Upper lobe of right lung (tissue), 1 donor: Measurements from ENCODE around the gene DGUOK. TPM values are rescaled to one million over a fixed set of nuclear protein-coding genes. Genes with fewer than 3 reads are reported as not detected.

ENCODE experiments used
- ATAC-seq: fragments of 200-7000 bp; cut with Tn5 transposase; one replicate; pipeline ENCODE4 v1.9.1; 2020; ENCODE audit warnings: mild to moderate bottlenecking, moderate library complexity
- DNase-seq: peaks from one replicate; pipeline ENCODE4 v3.0.0-alpha.2; 2020
- H3K27ac ChIP-seq: fragments of 200-600 bp; one replicate; pipeline ENCODE4 v1.8.0; 2022
- H3K27me3 ChIP-seq: fragments of 200-600 bp; one replicate; pipeline ENCODE4 v1.8.0; 2022; ENCODE audit warnings: mild to moderate bottlenecking
- H3K36me3 ChIP-seq: fragments of 200-600 bp; one replicate; pipeline ENCODE4 v1.8.0; 2022
- H3K4me1 ChIP-seq: fragments of 200-600 bp; one replicate; pipeline ENCODE4 v1.8.0; 2022
- H3K4me3 ChIP-seq: fragments of 200-600 bp; one replicate; pipeline ENCODE4 v1.8.0; 2022; ENCODE audit warnings: mild to moderate bottlenecking
- H3K9me3 ChIP-seq: fragments of 200-600 bp; one replicate; pipeline ENCODE4 v1.8.0; 2022
- intact Hi-C: fragments of 100-400 bp; cut with DNase I; formaldehyde crosslinking; loops from one replicate; pipeline ENCODE4 v1.11.0; 2022
- total RNA-seq: library from RNA; stranded (reverse); fragmentation: NEBNext Ultra II Directional; extraction: Animal tissue kit (Norgen Biotek cat#: 25700); gene quantifications from one replicate; pipeline ENCODE4 v1.2.1, GENCODE V29; 2021
- TF ChIP-seq, protein P1 (sequence below): fragments of 200-600 bp; IDR thresholded peaks from one replicate; pipeline ENCODE4 v1.8.0; 2022; ENCODE audit warnings: antibody characterized with exemption
- donor health status: DM: no; HTN: yes; CAD: no; lungs with severe emphysema.

Gene DGUOK
- total RNA-seq, 1 donor from 2014 or later = 34.4 TPM

DNA sequence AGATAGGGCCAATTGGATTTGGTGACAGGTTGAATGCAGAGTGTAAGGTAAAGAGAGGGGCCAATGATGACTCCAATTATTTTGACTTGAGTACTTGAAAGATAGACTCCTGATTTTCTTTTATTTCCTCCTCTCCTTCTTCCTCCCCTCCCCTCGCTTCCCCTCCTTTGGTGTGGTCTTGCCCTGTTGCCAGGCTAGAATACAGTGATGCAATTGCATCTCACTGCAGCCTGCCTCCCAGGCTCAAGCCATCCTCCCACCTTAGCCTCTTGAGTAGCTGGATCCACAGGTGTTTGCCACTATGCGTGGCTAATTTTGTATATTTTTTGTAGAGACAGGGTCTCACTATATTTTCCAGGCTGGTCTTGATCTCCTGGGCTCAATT is 2.3 kb downstream of the DGUOK start:
- no peak overlapping the region for H3K4me3 ChIP-seq
- TF ChIP-seq, protein P1, sequence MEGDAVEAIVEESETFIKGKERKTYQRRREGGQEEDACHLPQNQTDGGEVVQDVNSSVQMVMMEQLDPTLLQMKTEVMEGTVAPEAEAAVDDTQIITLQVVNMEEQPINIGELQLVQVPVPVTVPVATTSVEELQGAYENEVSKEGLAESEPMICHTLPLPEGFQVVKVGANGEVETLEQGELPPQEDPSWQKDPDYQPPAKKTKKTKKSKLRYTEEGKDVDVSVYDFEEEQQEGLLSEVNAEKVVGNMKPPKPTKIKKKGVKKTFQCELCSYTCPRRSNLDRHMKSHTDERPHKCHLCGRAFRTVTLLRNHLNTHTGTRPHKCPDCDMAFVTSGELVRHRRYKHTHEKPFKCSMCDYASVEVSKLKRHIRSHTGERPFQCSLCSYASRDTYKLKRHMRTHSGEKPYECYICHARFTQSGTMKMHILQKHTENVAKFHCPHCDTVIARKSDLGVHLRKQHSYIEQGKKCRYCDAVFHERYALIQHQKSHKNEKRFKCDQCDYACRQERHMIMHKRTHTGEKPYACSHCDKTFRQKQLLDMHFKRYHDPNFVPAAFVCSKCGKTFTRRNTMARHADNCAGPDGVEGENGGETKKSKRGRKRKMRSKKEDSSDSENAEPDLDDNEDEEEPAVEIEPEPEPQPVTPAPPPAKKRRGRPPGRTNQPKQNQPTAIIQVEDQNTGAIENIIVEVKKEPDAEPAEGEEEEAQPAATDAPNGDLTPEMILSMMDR = no peak
- peaks cover 21% of the 10 kb centered on the region for H3K4me1 ChIP-seq
- H3K9me3 ChIP-seq = no peaks in the 10 kb centered on the region
- ATAC-seq (no peak), DNase-seq (no peak)
- H3K36me3 ChIP-seq = peaks cover 4% of the 10 kb centered on the region
- H3K27ac ChIP-seq = no peak overlapping the region
- H3K27me3 ChIP-seq = no peaks in the 10 kb centered on the region
- intact Hi-C loops = no loop called here

DNA sequence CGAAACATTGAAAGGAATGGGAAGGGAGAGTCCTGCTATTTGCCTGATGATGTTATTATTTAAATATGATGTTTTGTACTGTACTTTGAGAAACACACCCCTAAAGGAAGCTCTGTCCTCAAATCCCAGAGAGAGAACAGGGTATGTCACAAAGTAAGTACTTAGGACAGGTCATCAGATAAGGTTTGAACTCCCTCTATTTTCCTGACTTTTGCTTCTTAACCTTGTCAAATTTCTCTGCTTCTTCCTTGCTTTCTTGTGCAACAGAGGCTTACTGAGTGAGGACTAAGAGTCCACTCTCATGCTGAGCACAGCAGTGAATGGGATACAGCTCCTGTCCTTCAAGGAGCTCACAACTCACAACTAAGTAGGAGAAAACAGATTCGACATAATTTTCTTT is 3.7 kb downstream of the DGUOK start:
- H3K4me3 ChIP-seq = no peak overlapping the region
- H3K27ac ChIP-seq = no peak overlapping the region
- intact Hi-C loops = no loop called here
- peaks cover 21% of the 10 kb centered on the region for H3K4me1 ChIP-seq
- TF ChIP-seq, protein P1 = no peak
- DNase-seq = no peak
- no peaks in the 10 kb centered on the region for H3K9me3 ChIP-seq
- ATAC-seq = no peak
- peaks cover 14% of the 10 kb centered on the region for H3K36me3 ChIP-seq
- no peaks in the 10 kb centered on the region for H3K27me3 ChIP-seq

DNA sequence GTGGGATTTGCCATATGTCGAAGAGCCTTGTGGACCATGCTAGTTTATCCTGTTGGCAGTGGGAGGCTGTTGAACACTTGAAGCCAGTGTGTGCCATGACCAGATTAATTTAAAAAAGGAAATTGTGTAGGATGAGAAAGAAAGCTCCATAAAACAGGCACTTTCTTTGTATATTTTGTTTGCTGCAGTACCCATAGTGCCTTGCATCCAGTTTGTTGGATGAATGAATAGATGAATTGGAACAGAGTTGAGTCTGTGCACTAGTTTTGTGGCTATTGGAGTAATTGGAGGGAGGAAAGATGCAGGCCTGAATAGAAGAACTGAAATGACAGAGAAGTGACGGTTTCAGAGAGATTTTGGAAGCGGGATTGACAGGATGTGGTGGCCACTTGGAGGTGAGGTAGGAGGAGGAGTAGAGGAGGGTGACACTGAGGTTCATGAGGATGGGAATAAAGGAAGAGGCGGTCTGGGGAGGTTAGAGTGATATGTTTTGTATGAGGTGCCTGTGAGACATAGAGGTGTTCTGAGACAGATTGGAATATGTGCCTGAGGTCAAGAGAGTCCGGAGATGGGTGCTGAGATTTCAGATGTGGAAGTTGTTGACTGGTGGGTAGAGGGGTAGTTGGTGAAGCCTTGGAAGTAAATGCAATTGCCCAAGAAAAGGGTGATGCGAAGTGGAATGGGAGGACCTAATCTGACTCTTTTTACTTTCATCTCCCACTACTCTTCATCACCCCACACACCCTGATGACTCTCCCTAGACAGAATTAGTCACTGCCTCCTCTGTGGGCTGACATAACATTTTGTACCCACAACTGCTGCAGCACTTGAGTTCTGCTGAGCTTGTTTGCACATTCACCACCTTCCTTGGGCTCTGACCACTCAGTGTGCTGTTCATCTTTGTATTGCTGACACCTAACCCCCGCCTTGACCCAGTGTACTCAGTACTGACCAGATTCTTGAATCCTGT is 5.1 kb downstream of the DGUOK start:
- TF ChIP-seq, protein P1 = no peak
- DNase-seq (no peak), ATAC-seq (peak; percentile 47)
- Histone ChIP-seq H3K27me3 (no peaks in the 10 kb centered on the region), H3K4me3 (no peak overlapping the region), H3K4me1 (peaks cover 21% of the 10 kb centered on the region), H3K9me3 (no peaks in the 10 kb centered on the region), H3K36me3 (peaks cover 18% of the 10 kb centered on the region), H3K27ac (no peak overlapping the region)
- intact Hi-C loops = no loop called here

DNA sequence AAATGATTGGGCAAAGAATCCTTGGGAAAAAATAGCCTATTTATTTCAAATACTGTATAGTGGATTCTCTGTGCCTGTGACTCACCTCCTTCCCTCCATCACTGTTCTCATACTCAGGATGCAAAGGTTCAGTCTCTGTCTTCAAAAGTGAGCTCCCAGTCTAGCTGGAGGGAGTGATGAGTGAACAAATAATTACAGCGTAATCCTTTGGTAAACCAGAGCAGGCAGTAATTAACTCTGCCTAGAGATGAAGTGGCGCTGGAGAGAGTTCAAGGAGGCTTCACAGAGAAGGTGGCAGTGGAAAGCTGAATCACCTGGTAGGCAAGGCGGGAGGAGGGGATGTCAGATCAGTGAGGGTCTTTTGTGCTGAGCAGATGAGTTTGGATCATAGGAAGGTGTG is 6.5 kb downstream of the DGUOK start:
- Histone ChIP-seq H3K36me3 (peaks cover 18% of the 10 kb centered on the region), H3K27ac (no peak overlapping the region), H3K9me3 (no peaks in the 10 kb centered on the region), H3K4me3 (no peak overlapping the region), H3K27me3 (no peaks in the 10 kb centered on the region), H3K4me1 (peaks cover 16% of the 10 kb centered on the region)
- ATAC-seq (peak; percentile 40), DNase-seq (no peak)
- TF ChIP-seq, protein P1 = no peak
- intact Hi-C loops = no loop called here

DNA sequence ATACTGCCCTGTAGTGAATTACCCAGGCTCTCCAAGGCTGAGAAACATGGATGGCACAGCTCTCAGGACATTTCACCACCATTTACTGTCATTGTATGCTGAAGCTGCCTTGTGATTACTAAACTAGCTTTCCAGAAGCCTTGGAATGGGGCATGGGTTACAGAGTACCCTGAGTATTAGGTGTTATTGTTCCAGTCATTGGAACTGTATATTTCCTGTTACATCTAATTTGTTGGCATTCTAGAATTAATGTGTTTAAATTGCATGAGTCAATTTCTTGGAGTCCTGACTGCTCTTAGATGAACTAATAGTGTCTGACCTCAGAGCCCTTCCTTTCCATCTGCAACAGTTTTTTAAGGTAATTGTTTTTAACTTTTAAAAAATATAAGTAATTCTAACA is 9.0 kb downstream of the DGUOK start:
- intact Hi-C loops = no loop called here
- no peak overlapping the region for H3K4me3 ChIP-seq
- H3K9me3 ChIP-seq = no peaks in the 10 kb centered on the region
- H3K27me3 ChIP-seq = no peaks in the 10 kb centered on the region
- no peak overlapping the region for H3K27ac ChIP-seq
- DNase-seq = no peak
- H3K4me1 ChIP-seq = peaks cover 3% of the 10 kb centered on the region
- TF ChIP-seq, protein P1 = no peak
- ATAC-seq = no peak
- H3K36me3 ChIP-seq = peaks cover 18% of the 10 kb centered on the region
